ENCODE results near the gene CENPB. TPM values are rescaled to one million over a fixed set of nuclear protein-coding genes. Genes with fewer than 3 reads are reported as not detected.

Gene CENPB
- total RNA-seq, 5 donors from 2014 or later (not counting 1 experiment from before 2014, with no cell fraction given) = 37.0 to 79.0 (median 60.8) TPM

GRCh38 chr20:3734111-3734843 is 52.3 kb downstream of the CENPB start:
- ChIA-PET CTCF (interaction anchor here in 1 of 2 donors (0.7 kb wide), 1 partner anchor 318 kb away, joined by 4 read pairs; no protein-coding TSS in a partner anchor), POLR2A (no interaction called here)
- Histone ChIP-seq H3K27me3 (replicated peaks in 1 of 2; ENCODE audit: control insufficient read depth in 2 of 2, extremely low read depth in 1 of 2, insufficient read depth in 2 of 2, low read length in 1 of 2) (peaks cover 0 to 49% of the 10 kb centered on the region in 2 experiments), H3K9me3 (no peaks in the 10 kb centered on the region), H3K36me3 (ENCODE audit: control insufficient read depth in 2 of 2, extremely low read depth in 1 of 2, insufficient read depth in 1 of 2, low read length in 1 of 2) (no peaks in the 10 kb centered on the region), H3K4me1 (ENCODE audit: control insufficient read depth in 1 of 2, extremely low read depth in 1 of 2, insufficient read depth in 2 of 2, low read length in 2 of 2) (peaks cover 0 to 5% of the 10 kb centered on the region in 2 experiments), H3K27ac (ENCODE audit: low read length) (no peak overlapping the region), H3K4me3 (ENCODE audit: control insufficient read depth in 1 of 2, extremely low read depth in 1 of 2, low read length in 1 of 2) (no peak overlapping the region)
- DNase-seq (no peak), ATAC-seq (replicated peaks in 1 of 4) (no peak)
- Mint-ChIP-seq H3K27ac (no peak overlapping the region), H3K9me3 (no peaks in the 10 kb centered on the region), H3K4me1 (peaks cover 0 to 3% (median 0%) of the 10 kb centered on the region in 3 donors), H3K4me3 (no peak overlapping the region), H3K27me3 (peaks cover 29 to 40% of the 10 kb centered on the region in 2 donors), H3K36me3 (no peaks in the 10 kb centered on the region)
- WGBS (ENCODE audit: insufficient coverage) = 86% methylated on average over 8 of the region's 12 CpGs

Other genes with a start within 250 kb of the CENPB start
- gene GFRA4, start 123.3 kb downstream of the CENPB start, total RNA-seq = not detected
- not detected for gene ADAM33, start 104.7 kb downstream of the CENPB start, total RNA-seq
- gene SIGLEC1, start 74.1 kb downstream of the CENPB start, total RNA-seq = under 1 TPM in 3 of 5 donors, not detected in 2; 0.06 to 0.16 (median 0.12) TPM
- gene HSPA12B, start 54.1 kb downstream of the CENPB start, total RNA-seq = under 1 TPM in 2 of 5 donors, not detected in 3; 0.10 to 0.12 TPM
- gene ADISSP, start 19.0 kb downstream of the CENPB start, total RNA-seq = 10 to 100 TPM; 16.2 to 28.7 (median 22.6) TPM
- under 1 TPM in 1 of 5 donors, not detected in 4; 0.16 TPM for gene SPEF1, start 5.3 kb downstream of the CENPB start, total RNA-seq
- 100 to 1,000 TPM; 216 to 409 (median 401) TPM for gene CDC25B, start 9.6 kb upstream of the CENPB start, total RNA-seq
- 10 to 100 TPM; 11.5 to 17.3 (median 14.4) TPM for gene AP5S1, start 33.8 kb upstream of the CENPB start, total RNA-seq
- gene MAVS, start 60.1 kb upstream of the CENPB start, total RNA-seq = 10 to 100 TPM; 25.7 to 46.9 (median 43.3) TPM
- 10 to 100 TPM; 45.0 to 67.0 (median 63.6) TPM for gene PANK2, start 102.6 kb upstream of the CENPB start, total RNA-seq
- 10 to 100 TPM in 4 of 5 donors, 1 to 10 TPM in 1; 6.9 to 31.7 (median 23.7) TPM for gene RNF24, start 228.8 kb upstream of the CENPB start, total RNA-seq